ENCODE data around the gene SSH3. TPM values are rescaled to one million over a fixed set of nuclear protein-coding genes. Genes with fewer than 3 reads are reported as not detected.
A peak's percentile ranks its signal among the peaks of the same experiment; 100 is the strongest.

Gene SSH3
- total RNA-seq, 1 experiment from 2014 or later: 57.8 TPM

DNA sequence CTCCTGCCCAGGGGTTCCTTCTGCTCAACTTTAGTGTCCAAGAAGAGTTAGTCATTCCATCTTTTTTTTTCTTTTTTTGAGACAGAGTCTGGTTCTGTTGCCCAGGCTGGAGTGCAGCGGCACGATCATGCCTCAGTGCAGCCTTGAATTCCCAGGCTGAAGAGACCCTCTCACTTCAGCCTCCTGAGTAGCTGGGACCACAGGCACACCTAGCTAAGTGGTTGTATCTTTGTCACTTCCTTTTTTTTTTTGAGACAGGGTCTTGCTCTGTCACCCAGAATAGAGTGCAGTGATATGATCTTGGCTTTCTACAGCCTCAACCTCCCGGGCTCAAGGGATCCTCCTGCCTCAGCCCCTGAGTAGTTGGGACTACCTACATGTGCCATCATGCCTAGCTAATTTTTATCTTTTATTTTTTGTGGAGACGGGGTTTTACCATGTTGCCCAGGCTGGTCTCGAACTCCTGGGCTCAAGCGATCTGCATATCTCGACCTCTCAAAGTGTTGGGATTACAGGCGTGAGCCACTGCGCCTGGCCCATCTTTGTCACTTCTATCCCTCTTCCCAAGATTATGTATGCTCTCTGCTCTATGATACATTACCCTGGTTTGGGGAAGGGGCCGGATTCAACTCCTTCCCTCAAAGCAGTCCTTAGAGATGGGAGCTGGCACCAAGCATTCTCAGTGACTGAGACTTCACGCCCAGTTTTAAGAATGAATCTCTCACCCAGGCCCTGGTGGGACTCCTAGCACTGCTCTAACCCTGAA is 10.0 kb downstream of the SSH3 start:
- ChIA-PET POLR2A (no interaction called here), RAD21 (ENCODE audit: low non-redundant PET in 1 of 2, low total read pairs in 2 of 2, uncharacterized antibody in 2 of 2, unreplicated experiment in 2 of 2) (no interaction called here), CTCF (no interaction called here)
- Histone ChIP-seq H3K9me2 (ENCODE audit: insufficient read depth) (no peaks in the 10 kb centered on the region), H4K20me1 (ENCODE audit: insufficient read depth) (no peaks in the 10 kb centered on the region), H3K36me3 (ENCODE audit: control insufficient read depth in 1 of 2, insufficient read depth in 2 of 2, low read length in 2 of 2) (peaks cover 0 to 2% of the 10 kb centered on the region in 2 experiments; a peak in 2 of 4 replicates), H3K79me2 (ENCODE audit: insufficient read depth, low read length) (peaks cover 2% of the 10 kb centered on the region; the same call in 1 of the 2 replicates), H3K4me2 (ENCODE audit: low read length) (peak overlapping the region; percentile 51), H2AFZ (ENCODE audit: low read depth, low read length, poor library complexity, severe bottlenecking) (no peak overlapping the region), H3K27ac (ENCODE audit: low read depth, low read length) (peak overlapping the region; percentile 16; the same call in 1 of the 2 replicates), H3K9ac (ENCODE audit: low read length) (peak overlapping the region; percentile 13; the same call in 1 of the 2 replicates), H3K27me3 (ENCODE audit: insufficient read depth, low read length) (no peaks in the 10 kb centered on the region), H3K4me3 (replicated peaks in 1 of 2; ENCODE audit: low read depth in 1 of 2, low read length in 2 of 2) (no peak overlapping the region), H3K4me1 (ENCODE audit: control insufficient read depth in 1 of 2, insufficient read depth in 2 of 2, low read length in 2 of 2) (peaks cover 10 to 30% of the 10 kb centered on the region in 2 experiments; a peak in 3 of 4 replicates), H3K9me3 (ENCODE audit: control insufficient read depth in 1 of 2, insufficient read depth in 1 of 2, low read depth in 1 of 2, low read length in 2 of 2) (no peaks in the 10 kb centered on the region)
- intact Hi-C loops (cut with micrococcal nuclease): no loop called here
- no peak for TF ChIP-seq TCF7L2 (IDR thresholded peaks at IDR 0.05; ENCODE audit: borderline replicate concordance, extremely low read depth, insufficient read depth, insufficient read length)
- TF ChIP-seq, protein P1, sequence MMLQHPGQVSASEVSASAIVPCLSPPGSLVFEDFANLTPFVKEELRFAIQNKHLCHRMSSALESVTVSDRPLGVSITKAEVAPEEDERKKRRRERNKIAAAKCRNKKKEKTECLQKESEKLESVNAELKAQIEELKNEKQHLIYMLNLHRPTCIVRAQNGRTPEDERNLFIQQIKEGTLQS (IDR thresholded peaks at IDR 0.05): no peak
- TF ChIP-seq CBX3 (IDR thresholded peaks at IDR 0.05; ENCODE audit: low read depth): no peak
- TF ChIP-seq POLR2AphosphoS5 (IDR thresholded peaks at IDR 0.05; ENCODE audit: low read depth, low read length): 0 out of 2 replicates have a peak, but pooled peaks have one; percentile 2
- no peak for DNase-seq (ENCODE audit: low read depth, low spot score)
- ATAC-seq: no peak
- BruUV-seq (replicated peaks): no TSS peak

DNA sequence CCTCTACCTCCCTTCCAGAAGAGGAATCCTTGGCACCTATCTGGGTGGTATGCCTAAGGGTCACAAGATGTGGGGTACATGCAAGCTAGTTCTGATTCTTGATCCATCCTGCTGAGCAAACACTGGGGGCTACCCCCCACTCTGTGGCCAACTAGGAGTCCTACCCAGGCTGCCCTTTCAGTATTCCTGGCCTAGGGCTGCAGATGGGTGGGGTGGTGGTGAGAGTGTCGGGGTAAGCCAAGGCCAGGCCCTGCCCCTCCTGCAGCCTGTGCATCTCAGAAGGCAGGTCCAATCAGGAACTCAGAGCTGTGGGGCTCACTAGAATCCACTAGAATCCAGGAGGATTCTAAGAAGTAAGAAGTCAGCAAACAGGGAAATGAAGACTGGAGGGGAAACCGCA is 10.9 kb downstream of the SSH3 start:
- CTCF ChIA-PET: no interaction called here
- ATAC-seq (no peak), DNase-seq (ENCODE audit: low read depth, low spot score) (no peak)
- POLR2A ChIA-PET: interaction anchor here (2.1 kb wide), 1 partner anchor 11 kb away, joined by 6 read pairs; the partner anchor contains the start of gene SSH3
- BruUV-seq (replicated peaks): no TSS peak
- Histone ChIP-seq H3K27ac (ENCODE audit: low read depth, low read length) (no peak overlapping the region), H3K9me3 (ENCODE audit: control insufficient read depth in 1 of 2, insufficient read depth in 1 of 2, low read depth in 1 of 2, low read length in 2 of 2) (no peaks in the 10 kb centered on the region), H4K20me1 (ENCODE audit: insufficient read depth) (no peaks in the 10 kb centered on the region), H3K4me2 (ENCODE audit: low read length) (no peak overlapping the region), H2AFZ (ENCODE audit: low read depth, low read length, poor library complexity, severe bottlenecking) (no peak overlapping the region), H3K79me2 (ENCODE audit: insufficient read depth, low read length) (peaks cover 8% of the 10 kb centered on the region; the same call in 1 of the 2 replicates), H3K36me3 (ENCODE audit: control insufficient read depth in 1 of 2, insufficient read depth in 2 of 2, low read length in 2 of 2) (peaks cover 0 to 2% of the 10 kb centered on the region in 2 experiments; a peak in 2 of 4 replicates), H3K9ac (ENCODE audit: low read length) (no peak overlapping the region), H3K27me3 (ENCODE audit: insufficient read depth, low read length) (no peaks in the 10 kb centered on the region), H3K9me2 (ENCODE audit: insufficient read depth) (no peaks in the 10 kb centered on the region), H3K4me3 (replicated peaks in 1 of 2; ENCODE audit: low read depth in 1 of 2, low read length in 2 of 2) (no peak overlapping the region), H3K4me1 (ENCODE audit: control insufficient read depth in 1 of 2, insufficient read depth in 2 of 2, low read length in 2 of 2) (peaks cover 13 to 39% of the 10 kb centered on the region in 2 experiments; a peak in 3 of 4 replicates)
- RAD21 ChIA-PET (ENCODE audit: low non-redundant PET in 1 of 2, low total read pairs in 2 of 2, uncharacterized antibody in 2 of 2, unreplicated experiment in 2 of 2): no interaction called here
- intact Hi-C loops (cut with micrococcal nuclease): no loop called here
- TF ChIP-seq YY1 (IDR thresholded peaks at IDR 0.05; ENCODE audit: extremely low read depth, insufficient replicate concordance, low read depth, low read length) (no peak), SRF (IDR thresholded peaks at IDR 0.05; ENCODE audit: low read depth) (no peak), POLR2AphosphoS5 (IDR thresholded peaks at IDR 0.05; ENCODE audit: low read depth, low read length) (no peak), EZH2phosphoT487 (IDR thresholded peaks at IDR 0.05; ENCODE audit: borderline replicate concordance) (no peak), CBX3 (IDR thresholded peaks at IDR 0.05; ENCODE audit: low read depth) (no peak), EZH2 (IDR thresholded peaks at IDR 0.05) (no peak), SP1 (IDR thresholded peaks at IDR 0.05; ENCODE audit: low read depth) (no peak)
- TF ChIP-seq, protein P1 (IDR thresholded peaks at IDR 0.05): no peak
- TF ChIP-seq, protein P2, sequence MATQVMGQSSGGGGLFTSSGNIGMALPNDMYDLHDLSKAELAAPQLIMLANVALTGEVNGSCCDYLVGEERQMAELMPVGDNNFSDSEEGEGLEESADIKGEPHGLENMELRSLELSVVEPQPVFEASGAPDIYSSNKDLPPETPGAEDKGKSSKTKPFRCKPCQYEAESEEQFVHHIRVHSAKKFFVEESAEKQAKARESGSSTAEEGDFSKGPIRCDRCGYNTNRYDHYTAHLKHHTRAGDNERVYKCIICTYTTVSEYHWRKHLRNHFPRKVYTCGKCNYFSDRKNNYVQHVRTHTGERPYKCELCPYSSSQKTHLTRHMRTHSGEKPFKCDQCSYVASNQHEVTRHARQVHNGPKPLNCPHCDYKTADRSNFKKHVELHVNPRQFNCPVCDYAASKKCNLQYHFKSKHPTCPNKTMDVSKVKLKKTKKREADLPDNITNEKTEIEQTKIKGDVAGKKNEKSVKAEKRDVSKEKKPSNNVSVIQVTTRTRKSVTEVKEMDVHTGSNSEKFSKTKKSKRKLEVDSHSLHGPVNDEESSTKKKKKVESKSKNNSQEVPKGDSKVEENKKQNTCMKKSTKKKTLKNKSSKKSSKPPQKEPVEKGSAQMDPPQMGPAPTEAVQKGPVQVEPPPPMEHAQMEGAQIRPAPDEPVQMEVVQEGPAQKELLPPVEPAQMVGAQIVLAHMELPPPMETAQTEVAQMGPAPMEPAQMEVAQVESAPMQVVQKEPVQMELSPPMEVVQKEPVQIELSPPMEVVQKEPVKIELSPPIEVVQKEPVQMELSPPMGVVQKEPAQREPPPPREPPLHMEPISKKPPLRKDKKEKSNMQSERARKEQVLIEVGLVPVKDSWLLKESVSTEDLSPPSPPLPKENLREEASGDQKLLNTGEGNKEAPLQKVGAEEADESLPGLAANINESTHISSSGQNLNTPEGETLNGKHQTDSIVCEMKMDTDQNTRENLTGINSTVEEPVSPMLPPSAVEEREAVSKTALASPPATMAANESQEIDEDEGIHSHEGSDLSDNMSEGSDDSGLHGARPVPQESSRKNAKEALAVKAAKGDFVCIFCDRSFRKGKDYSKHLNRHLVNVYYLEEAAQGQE (IDR thresholded peaks at IDR 0.05; ENCODE audit: low read depth): no peak
- TF ChIP-seq, protein P3, sequence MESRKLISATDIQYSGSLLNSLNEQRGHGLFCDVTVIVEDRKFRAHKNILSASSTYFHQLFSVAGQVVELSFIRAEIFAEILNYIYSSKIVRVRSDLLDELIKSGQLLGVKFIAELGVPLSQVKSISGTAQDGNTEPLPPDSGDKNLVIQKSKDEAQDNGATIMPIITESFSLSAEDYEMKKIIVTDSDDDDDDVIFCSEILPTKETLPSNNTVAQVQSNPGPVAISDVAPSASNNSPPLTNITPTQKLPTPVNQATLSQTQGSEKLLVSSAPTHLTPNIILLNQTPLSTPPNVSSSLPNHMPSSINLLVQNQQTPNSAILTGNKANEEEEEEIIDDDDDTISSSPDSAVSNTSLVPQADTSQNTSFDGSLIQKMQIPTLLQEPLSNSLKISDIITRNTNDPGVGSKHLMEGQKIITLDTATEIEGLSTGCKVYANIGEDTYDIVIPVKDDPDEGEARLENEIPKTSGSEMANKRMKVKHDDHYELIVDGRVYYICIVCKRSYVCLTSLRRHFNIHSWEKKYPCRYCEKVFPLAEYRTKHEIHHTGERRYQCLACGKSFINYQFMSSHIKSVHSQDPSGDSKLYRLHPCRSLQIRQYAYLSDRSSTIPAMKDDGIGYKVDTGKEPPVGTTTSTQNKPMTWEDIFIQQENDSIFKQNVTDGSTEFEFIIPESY (IDR thresholded peaks at IDR 0.05; ENCODE audit: extremely low read depth, insufficient replicate concordance, low read length): no peak

Measured in HCT116 (cell line).